Measurements from ENCODE around the gene C6orf52.

C6orf52 gene

DNA sequence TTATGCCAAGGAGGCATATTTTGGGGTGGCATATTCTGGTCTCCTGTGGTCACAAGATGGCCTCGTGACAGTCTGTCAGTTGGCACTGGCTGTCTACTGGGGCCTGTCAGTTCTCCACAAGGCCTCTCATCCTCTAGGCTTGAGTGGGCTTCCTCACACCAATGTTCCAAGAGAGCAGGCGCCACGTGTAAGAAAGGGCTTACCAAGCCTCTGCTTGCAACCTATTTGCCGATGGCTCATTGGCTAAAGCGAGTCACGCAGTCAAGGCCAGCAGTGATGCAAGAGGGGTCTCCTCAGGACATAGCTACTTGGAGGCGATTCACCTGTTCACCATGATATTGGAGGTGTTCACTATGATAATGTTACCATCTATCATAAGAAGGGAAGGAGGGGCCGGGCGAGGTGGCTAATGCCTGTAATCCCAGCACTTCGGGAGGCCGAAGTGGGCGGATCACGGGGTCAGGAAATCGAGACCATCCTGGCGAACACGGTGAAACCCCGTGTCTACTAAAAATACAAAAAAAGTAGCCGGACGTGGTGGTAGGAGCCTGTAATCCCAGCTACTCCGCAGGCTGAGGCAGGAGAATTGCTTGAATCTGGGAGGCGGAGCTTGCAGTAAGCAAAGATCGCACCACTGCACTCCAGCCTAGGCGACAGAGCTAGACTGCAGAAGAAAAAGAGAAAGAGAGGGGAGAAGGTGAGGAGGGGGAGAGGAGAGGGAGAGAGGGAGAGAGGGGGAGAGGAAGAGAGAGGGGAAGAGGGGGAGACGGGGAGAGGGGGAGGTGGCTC, 35.3 kb downstream of the C6orf52 start:
- no peak overlapping the region for H3K4me3 ChIP-seq (ENCODE audit: control insufficient read depth, low read depth, low read length)
- no peak for DNase-seq (ENCODE audit: low read depth)
- TF ChIP-seq, protein P1, sequence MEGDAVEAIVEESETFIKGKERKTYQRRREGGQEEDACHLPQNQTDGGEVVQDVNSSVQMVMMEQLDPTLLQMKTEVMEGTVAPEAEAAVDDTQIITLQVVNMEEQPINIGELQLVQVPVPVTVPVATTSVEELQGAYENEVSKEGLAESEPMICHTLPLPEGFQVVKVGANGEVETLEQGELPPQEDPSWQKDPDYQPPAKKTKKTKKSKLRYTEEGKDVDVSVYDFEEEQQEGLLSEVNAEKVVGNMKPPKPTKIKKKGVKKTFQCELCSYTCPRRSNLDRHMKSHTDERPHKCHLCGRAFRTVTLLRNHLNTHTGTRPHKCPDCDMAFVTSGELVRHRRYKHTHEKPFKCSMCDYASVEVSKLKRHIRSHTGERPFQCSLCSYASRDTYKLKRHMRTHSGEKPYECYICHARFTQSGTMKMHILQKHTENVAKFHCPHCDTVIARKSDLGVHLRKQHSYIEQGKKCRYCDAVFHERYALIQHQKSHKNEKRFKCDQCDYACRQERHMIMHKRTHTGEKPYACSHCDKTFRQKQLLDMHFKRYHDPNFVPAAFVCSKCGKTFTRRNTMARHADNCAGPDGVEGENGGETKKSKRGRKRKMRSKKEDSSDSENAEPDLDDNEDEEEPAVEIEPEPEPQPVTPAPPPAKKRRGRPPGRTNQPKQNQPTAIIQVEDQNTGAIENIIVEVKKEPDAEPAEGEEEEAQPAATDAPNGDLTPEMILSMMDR (conservative IDR thresholded peaks at IDR 0.05; ENCODE audit: control insufficient read depth, insufficient read depth, low read depth, low read length): no peak

DNA sequence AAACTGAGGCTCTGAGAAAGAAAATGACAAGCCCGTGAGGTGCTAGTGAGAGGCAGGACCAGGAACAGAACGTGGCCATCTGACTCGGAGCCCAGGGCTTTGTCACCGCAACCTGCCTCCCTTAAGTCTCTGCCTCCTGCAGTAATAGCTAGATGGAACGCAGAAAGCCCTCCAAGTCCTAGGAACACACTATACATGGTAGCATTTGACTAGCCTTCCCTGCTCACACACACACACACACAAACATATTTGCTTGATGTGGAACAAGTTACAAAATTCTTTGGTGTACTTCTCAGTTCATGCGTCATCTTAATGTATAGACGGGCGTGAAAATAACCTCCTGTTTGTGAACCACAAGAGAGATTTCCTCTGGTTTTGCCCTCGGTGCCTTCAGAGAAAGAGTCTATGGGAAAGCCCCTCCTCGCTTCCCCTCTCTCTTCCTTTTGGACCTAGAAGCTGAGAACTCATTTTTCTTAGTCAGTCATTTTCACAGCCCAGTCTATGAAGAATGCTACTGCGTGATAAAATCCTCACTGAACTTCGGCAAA, 38.8 kb downstream of the C6orf52 start:
- TF ChIP-seq, protein P1 (conservative IDR thresholded peaks at IDR 0.05; ENCODE audit: control insufficient read depth, insufficient read depth, low read depth, low read length): no peak
- no peak for DNase-seq (ENCODE audit: low read depth)

DNA sequence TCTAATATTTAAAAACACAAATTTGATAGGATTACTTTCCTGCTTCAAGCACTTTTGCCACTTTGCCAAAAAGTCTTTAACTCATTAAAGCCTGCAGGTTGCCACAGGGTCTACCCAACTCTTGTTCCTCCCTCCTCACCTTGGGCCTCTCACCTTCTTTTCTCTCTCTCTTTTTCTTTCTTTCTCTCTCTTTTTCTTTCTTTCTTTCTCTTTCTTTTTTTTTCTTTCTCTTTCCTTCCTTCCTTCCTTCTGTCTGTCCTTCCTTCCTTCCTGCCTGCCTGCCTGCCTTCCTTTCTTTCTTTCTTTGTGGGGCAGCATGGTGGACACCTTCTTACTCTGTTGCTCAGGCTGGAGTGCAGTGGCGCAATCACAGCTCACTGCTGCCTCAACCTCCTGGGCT, 50.2 kb downstream of the C6orf52 start:
- TF ChIP-seq, protein P1 (conservative IDR thresholded peaks at IDR 0.05; ENCODE audit: control insufficient read depth, insufficient read depth, low read depth, low read length): no peak
- H3K4me3 ChIP-seq (ENCODE audit: control insufficient read depth, low read depth, low read length): no peak overlapping the region
- no peak for DNase-seq (ENCODE audit: low read depth)

More for the DNA sequence above, 38.8 kb downstream of the C6orf52 start:
- no peak overlapping the region for H3K4me3 ChIP-seq (ENCODE audit: control insufficient read depth, low read depth, low read length)

DNA sequence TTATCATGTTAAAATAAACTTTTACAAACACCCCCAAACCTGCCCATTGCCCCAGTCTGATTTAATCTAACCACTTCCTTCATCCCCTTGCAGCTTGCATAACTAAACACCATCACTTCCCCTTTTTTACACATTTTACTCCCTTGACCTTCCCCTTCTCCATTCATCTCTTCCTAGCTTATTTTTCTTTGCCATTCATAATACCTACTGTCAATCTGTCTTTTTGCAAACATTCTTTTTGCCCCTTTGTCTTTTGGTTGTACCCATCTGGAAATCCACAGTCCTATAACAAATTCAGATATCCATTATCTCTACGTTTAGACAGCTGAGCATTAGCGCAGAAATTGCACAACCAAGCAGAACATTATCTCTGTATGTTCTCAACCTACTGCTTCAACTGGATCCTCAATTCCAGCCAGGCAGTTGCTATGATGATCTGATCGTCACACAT, 51.2 kb downstream of the C6orf52 start:
- TF ChIP-seq, protein P1 (conservative IDR thresholded peaks at IDR 0.05; ENCODE audit: control insufficient read depth, insufficient read depth, low read depth, low read length): no peak
- no peak overlapping the region for H3K4me3 ChIP-seq (ENCODE audit: control insufficient read depth, low read depth, low read length)
- no peak for DNase-seq (ENCODE audit: low read depth)

DNA sequence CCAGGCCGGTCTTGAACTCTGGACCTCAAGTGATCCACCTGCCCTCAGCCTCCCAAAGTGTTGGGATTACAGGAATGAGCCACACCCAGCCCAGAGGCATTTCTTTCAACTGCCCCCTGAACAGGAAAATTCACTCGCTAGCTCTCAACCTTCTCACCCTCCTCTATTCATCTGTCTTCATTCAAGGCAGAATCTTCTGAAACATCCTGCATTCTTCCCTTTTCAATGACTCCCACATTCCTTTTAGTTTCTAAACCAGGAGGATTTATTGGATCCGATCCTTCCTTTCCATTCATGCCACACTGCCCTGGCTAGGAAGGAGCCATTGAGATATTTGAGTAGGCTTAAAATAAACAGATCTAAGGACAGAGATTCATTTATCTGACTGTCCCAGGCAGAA, 52.9 kb downstream of the C6orf52 start:
- DNase-seq (ENCODE audit: low read depth): no peak
- TF ChIP-seq, protein P1 (conservative IDR thresholded peaks at IDR 0.05; ENCODE audit: control insufficient read depth, insufficient read depth, low read depth, low read length): no peak
- H3K4me3 ChIP-seq (ENCODE audit: control insufficient read depth, low read depth, low read length): no peak overlapping the region

DNA sequence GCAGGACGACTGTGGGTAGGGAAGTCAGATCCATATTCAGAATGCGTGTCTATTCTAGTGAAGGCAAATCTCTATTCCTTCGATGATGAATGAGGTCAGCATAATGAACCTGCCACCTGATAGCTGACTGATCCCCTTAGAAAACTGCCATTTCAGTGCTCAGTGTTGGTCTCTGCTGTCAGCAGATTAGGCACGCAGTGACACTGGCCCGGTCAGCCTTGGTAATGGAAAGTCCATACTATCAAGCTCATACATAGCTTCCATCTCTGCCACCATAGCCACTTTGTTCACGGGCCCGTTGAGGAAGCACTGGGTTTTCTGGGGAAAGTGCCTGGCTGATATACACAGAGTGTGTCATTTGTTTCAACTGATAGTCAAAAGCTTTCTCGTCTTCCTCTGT, 54.0 kb downstream of the C6orf52 start:
- H3K4me3 ChIP-seq (ENCODE audit: control insufficient read depth, low read depth, low read length): no peak overlapping the region
- DNase-seq (ENCODE audit: low read depth): no peak

More for the DNA sequence above, 54.0 kb downstream of the C6orf52 start:
- TF ChIP-seq, protein P1 (conservative IDR thresholded peaks at IDR 0.05; ENCODE audit: control insufficient read depth, insufficient read depth, low read depth, low read length): no peak

Data from fibroblast of mammary gland (primary cell).